ENCODE results near the gene SLC13A5. TPM values are rescaled to one million over a fixed set of nuclear protein-coding genes. Genes with fewer than 3 reads are reported as not detected.

Gene SLC13A5
- total RNA-seq, 1 experiment from 2014 or later: not detected

DNA sequence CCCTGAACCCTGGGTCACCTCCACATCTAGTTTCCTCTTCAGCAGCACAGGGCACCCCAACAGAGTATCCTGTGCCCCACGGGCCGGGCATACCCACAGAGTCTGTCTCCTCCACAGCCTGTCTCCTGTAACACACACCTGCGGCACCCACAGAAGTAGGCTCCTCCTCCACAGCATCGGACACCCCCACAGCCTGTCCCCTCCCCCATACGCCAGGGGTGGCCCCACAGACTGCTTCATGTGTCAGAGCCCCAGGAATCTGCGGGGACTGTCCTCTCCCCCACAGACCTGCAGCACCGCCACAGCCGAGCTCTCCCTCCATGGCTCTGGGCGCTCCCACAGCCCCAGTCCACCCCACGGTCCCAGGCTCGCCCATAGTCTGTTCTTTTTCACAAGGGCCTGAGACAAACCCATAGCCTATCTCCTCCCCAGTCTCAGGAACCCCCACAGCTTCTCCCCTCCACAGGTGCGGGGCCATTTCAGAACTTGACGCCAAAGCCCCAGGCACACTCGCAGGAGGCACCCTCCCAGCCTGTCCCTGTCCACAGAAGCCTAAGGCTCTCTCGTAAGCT lies 74.1 kb downstream of the SLC13A5 start:
- no peak for DNase-seq (ENCODE audit: low read depth)

DNA sequence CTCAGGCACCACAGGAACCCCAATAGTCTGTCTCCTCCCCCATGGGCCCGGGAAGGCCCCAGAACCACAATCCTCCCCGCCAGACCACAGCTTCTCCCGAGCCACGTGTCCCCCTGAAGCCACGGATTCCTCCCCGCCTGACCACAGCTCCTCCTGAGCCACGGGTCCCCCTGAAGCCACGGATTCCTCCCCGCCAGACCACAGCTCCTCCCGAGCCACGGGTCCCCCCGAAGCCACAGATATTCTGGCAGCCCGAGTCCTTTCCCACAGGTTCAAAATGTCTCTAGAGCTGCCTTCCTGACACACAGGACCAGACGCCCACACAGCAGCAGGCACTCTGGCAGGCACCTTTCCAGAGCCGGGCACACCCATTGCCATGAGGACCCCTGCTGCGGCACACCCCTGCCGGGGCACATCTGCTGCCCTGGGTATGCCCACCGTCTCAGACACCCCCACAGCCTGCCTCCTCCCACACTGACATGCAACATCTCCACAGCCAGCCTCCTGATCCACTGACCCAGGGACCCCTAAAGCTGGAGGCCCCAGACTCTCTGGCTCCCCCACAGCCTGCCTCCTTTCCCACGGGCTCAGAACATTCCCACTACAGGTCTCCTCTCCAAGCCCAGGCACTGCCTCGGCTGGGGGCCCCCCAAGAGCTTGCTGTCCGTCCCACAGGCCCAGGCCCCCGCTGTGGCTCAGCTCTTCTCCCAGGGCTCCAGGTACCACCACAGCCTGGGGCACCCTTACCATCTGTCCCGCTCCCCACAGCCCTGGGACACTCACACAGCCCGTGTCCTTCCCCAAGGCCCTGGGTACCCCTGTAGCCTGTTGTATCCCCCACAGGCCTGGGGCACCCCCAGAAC lies 74.9 kb downstream of the SLC13A5 start:
- DNase-seq (ENCODE audit: low read depth): no peak

DNA sequence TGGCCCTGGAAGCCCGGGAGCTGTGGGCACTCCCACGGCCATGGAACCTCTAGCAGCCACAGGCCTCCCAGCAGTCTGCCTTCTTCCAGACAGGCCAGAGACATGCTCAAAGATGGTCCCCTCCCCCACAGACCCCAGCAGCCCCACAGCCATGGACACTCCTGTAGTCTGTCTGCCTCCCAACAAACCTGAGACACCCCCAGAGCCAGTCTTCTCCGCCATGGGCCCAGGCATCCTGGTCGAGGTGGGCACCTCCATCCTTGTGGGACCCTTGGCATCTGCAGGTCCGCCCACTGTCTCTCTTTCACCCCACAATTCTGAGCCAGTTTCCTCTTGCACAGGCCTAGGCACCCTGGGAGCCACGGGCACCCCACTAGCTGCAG lies 75.7 kb downstream of the SLC13A5 start:
- DNase-seq (ENCODE audit: low read depth): no peak

DNA sequence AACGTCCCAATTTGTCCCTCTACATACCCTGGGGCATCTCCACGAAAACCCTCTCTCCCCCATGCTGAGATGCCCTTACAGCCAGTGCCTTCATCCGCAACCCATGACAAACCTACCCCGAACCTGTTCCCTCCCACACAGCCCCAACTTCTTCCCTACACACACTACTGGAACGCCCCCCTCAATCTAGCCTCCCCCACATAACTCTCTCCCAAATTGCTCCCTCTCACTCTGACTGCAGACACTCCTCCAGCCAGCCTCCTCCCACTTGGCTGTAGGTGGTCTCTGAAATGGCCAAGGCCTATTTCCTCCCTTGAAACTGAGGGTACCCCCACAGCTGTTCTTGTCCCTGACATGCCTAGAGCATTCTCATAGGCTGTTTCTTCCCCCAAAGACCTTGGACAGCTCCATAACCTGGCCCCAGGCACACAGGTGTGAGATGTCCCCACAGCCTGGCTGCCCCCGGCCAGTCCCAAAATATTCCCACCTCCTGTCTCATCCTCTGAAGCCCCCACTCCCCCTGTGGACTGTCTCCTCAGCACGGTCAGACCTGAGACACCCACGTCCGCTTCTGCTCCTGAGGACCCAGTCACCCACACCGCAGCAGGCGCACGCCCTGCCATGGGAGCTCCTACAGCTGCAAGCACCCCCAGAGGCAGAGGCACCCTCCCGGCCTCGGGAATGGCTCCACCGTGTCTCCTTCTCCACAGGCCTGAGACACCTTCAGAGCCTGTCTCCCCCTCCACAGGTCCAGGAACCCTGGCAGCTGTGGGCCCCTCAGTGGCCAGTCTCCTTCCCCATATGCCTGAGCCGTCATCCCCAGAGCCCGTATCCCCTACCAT lies 76.3 kb downstream of the SLC13A5 start:
- no peak for DNase-seq (ENCODE audit: low read depth)

DNA sequence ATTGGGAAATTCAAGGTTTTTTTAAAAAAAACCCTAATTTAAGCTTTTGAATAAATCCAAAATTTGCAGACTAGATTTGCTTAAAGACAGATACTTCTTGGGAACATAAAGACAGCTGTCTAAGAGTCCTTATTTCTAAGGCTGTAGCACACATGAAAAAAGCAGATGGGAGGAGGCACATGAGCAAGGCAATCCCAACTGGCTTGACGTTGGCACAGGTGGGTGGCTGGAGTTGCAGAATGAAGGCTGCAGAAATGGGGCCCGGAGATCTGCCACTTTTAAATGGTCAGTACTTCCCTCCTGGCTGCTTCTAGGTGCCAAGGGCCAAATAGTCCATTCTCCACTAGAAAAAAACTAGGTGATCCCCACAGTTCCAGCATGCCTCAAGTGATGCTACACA lies 77.1 kb downstream of the SLC13A5 start:
- no peak for DNase-seq (ENCODE audit: low read depth)

Other genes starting within 250 kb of the SLC13A5 start
- gene PITPNM3, start 156.8 kb downstream of the SLC13A5 start, total RNA-seq (2014; rRNA removed; shearing (Covaris generic)): 0.33 and 0.51 TPM in 2 replicates
- 16.1 and 18.4 TPM in 2 replicates for gene KIAA0753, start 72.7 kb downstream of the SLC13A5 start, total RNA-seq (2014; rRNA removed; shearing (Covaris generic))
- gene TXNDC17, start 72.3 kb downstream of the SLC13A5 start, total RNA-seq (2014; rRNA removed; shearing (Covaris generic)): 258 and 269 TPM in 2 replicates
- gene MED31, start 61.8 kb downstream of the SLC13A5 start, total RNA-seq (2014; rRNA removed; shearing (Covaris generic)): 32.0 and 36.5 TPM in 2 replicates
- 0.06 and 0.71 TPM in 2 replicates for gene C17orf100, start 61.6 kb downstream of the SLC13A5 start, total RNA-seq (2014; rRNA removed; shearing (Covaris generic))
- gene XAF1, start 42.7 kb upstream of the SLC13A5 start, total RNA-seq (2014; rRNA removed; shearing (Covaris generic)): 7.5 and 13.7 TPM in 2 replicates
- gene FBXO39, start 62.8 kb upstream of the SLC13A5 start, total RNA-seq (2014; rRNA removed; shearing (Covaris generic)): 0.12 and 3.0 TPM in 2 replicates
- not detected in 2 replicates for gene TEKT1, start 118.4 kb upstream of the SLC13A5 start, total RNA-seq (2014; rRNA removed; shearing (Covaris generic))